Ectodermal cell (in vitro differentiated cells): ENCODE results near the gene NDUFV1.
A peak's percentile ranks its signal among the peaks of the same experiment; 100 is the strongest.
"Not testable (repeated sequence)": the region's sequence is repeated elsewhere in the genome, so short reads cannot be mapped to it uniquely, and the experiment has no call there.

Source experiments
- H3K27ac ChIP-seq: 2 replicates; pipeline ENCODE4 v1.7.0; 2013; ENCODE audit warnings: mild to moderate bottlenecking, low read depth, low read length; ENCODE audit not compliant: insufficient read depth, poor library complexity, severe bottlenecking
- H3K27me3 ChIP-seq: 2 replicates; pipeline ENCODE4 v1.7.0; 2013; ENCODE audit warnings: mild to moderate bottlenecking, low read length; ENCODE audit not compliant: insufficient read depth, control insufficient read depth, poor library complexity, severe bottlenecking
- H3K36me3 ChIP-seq: one replicate; pipeline ENCODE4 v1.7.0; 2013; ENCODE audit warnings: low read length; ENCODE audit not compliant: control insufficient read depth, insufficient read depth
- H3K4me1 ChIP-seq: one replicate; pipeline ENCODE4 v1.7.0; 2013; ENCODE audit warnings: low read length; ENCODE audit not compliant: control insufficient read depth, insufficient read depth
- H3K4me3 ChIP-seq: 2 replicates; pipeline ENCODE4 v1.7.0; 2013; ENCODE audit warnings: low read depth, low read length, control low read depth; ENCODE audit not compliant: insufficient read depth
- H3K9me3 ChIP-seq: 2 replicates; pipeline ENCODE4 v1.7.0; 2013; ENCODE audit warnings: mild to moderate bottlenecking, low read length, moderate library complexity; ENCODE audit not compliant: control insufficient read depth
- WGBS, 2 experiments: methylation state at CpG; one replicate each; pipeline ENCODE4 v1.1.7; 2013; ENCODE audit warnings: missing lambda C conversion rate in 2 of 2; 5-methylcytosine and 5-hydroxymethylcytosine counted together

The NDUFV1 gene

DNA sequence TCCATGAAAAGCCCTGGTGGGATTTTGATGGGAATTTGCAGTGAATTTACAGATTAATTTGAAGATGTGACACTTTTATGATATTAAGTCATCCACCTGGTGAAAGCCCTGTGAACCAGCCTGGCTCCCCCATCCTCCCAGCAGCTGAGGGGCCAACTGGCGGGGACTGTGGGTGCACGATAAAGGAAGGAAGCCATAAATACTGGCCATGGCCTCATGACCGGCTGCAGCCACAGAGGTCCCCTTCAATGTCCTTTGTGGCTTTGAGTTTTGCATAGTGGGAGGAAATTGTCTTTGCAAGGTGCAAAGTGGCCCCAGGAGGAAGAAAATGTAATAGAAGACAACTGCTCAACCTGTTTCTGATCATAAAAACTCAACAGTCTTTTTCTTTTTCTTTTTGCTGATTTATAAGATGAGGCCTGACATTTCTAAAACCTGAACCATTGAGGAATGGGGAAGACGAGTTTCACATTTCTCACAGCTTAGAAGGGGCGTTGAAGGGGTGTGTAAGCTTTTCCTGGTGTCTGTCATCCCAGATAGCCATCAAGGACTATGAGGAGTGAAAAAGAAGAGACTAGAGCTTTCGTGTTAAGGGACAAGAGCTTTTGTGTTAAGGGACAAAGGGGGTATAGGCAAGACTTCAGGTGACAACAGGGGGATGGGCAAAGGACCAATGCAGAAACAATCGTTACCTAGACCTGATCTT is 6.3 kb upstream of the NDUFV1 start:
- Histone ChIP-seq H3K27me3 (peaks cover 14% of the 10 kb centered on the region), H3K4me1 (peaks cover 13% of the 10 kb centered on the region), H3K27ac (no peak overlapping the region), H3K9me3 (no peaks in the 10 kb centered on the region), H3K4me3 (no peak overlapping the region), H3K36me3 (no peaks in the 10 kb centered on the region)
- 87 to 90% methylated on average over 7 of the region's 7 CpGs for WGBS, 2 experiments

DNA sequence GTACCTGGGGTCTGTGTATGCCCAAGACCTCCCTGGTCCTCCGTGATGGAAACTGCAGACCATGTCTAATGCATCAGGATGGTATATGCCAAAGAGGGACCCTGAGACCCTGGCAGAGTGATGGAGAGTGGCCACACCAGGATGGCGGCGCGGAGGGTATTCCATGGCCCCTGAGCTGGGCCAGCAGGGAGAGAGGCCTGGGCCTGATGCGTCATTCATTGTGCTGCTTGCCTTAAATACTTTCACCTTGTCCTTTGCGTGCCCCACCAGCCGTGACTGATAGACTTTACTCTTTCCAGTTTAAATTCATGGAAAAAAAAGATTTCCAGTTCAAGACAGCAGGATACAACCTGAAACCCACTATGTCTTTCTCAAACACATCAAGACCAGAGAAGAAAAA is 5.6 kb upstream of the NDUFV1 start:
- H3K9me3 ChIP-seq = no peaks in the 10 kb centered on the region
- H3K27ac ChIP-seq = no peak overlapping the region
- H3K4me3 ChIP-seq = no peak overlapping the region
- no peaks in the 10 kb centered on the region for H3K36me3 ChIP-seq
- WGBS, 2 experiments = 95% methylated on average over 7 of the region's 7 CpGs
- H3K27me3 ChIP-seq = peaks cover 16% of the 10 kb centered on the region
- peaks cover 19% of the 10 kb centered on the region for H3K4me1 ChIP-seq

DNA sequence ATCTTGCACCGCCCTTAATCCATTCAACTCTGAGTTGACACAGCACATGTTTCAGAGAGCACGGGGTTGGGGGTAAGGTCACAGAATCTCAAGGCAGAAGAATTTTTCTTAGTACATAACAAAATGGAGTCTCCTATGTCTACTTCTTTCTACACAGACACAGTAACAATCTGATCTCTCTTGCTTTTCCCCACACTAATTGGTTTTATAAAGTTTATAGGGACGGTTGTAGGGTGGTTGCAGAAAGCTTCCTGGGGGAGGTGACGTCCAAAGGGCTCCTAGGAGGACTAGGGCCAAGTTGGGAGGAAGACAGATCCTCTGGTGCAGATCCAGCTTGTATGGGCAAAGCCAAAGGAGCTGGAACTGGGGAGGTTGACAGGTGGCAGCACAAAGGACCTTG is 2.6 kb upstream of the NDUFV1 start:
- Histone ChIP-seq H3K4me1 (peaks cover 21% of the 10 kb centered on the region), H3K27me3 (peaks cover 19% of the 10 kb centered on the region)
- H3K36me3 ChIP-seq, H3K9me3 ChIP-seq, H3K4me3 ChIP-seq, H3K27ac ChIP-seq: not testable (repeated sequence)
- 62 to 79% methylated on average over 2 of the region's 4 CpGs for WGBS, 2 experiments

DNA sequence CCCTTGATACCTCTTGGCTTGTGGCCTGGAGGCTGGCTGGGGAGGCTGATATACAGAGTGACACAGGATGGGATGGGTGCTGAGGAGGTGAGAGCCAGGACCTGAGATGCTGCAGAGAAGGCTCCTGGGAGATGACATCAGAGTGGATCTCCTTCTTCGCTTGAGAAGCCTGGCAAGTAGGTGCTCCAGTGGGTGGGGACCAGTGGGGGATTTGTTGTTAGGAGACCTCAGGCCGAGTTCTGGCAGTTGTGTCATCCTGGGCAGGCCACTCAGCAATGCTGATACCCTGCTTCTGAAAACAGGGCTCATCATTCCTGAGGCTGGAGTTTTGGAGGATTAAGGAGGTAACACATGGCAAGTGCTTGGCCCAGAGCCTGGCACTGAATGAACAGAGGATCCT is 1.9 kb upstream of the NDUFV1 start:
- Histone ChIP-seq H3K9me3 (no peaks in the 10 kb centered on the region), H3K4me3 (no peak overlapping the region), H3K4me1 (peaks cover 21% of the 10 kb centered on the region), H3K27ac (no peak overlapping the region), H3K36me3 (peaks cover 8% of the 10 kb centered on the region), H3K27me3 (peaks cover 19% of the 10 kb centered on the region)
- WGBS, 2 experiments = 81 to 88% methylated on average over 2 of the region's 2 CpGs

DNA sequence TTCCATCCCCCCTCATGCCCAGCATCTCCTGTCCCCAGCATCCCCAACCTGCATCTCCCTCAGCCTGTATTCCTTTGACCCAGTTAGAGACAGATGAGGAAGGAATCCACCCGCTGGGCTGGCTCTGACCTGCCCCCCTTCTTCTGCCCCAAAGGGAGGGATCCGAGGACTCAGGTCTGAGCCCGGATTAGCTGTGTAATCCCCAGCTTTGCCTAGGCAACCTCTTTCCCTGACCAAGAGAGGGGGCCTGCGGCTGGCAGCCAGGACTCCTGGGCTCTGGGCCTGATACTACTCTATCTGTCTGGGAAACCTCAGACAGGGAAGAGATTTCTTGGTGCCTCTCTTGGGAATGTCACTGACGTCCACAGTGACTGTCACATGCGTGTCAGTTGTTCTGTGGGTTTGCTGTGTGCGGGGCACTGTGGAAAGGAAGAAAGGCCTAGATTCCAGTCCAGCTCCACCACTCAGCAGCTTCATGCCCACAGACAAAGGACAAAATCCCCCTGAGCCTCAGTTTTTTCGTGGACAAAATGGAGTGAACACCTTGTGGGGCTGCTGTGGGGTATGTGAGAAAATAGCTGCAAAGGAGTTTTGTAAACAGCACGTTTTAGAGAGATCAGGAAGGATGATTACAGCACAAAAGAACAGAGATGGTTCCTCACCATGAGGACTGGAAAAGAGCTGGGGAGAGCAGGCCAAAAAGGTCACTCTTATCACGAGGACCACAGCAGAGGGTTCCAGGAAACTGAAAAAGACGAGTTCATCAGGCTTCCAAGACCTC is 1.3 kb upstream of the NDUFV1 start:
- H3K4me1 ChIP-seq = peaks cover 21% of the 10 kb centered on the region
- peaks cover 13% of the 10 kb centered on the region for H3K36me3 ChIP-seq
- 58 to 64% methylated on average over 11 of the region's 11 CpGs for WGBS, 2 experiments
- no peak overlapping the region for H3K4me3 ChIP-seq
- H3K27ac ChIP-seq = peak overlapping the region; percentile 30
- peaks cover 19% of the 10 kb centered on the region for H3K27me3 ChIP-seq
- H3K9me3 ChIP-seq = no peaks in the 10 kb centered on the region

DNA sequence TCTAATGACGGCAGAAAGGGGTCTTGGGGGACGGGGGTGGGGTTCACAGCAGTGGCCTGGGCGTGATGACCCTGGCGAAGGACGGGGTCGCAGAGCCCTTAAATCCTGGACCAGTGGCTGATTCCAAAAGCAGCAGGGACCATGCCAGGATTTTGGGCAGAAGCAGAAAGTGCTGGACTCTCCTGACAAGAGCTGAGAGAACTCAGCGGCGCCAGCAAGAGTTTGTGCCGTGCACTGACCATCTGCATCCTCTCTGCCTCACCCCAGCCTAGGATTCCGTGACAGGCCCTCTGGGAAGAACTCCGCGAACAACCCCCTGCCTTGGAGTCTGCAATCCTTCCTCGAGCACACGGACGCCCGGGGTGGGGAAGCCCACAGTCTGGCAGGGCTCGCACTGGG is 644 bp upstream of the NDUFV1 start:
- Histone ChIP-seq H3K4me3 (peak overlapping the region; percentile 23), H3K36me3 (peaks cover 16% of the 10 kb centered on the region), H3K27ac (no peak overlapping the region), H3K4me1 (peaks cover 21% of the 10 kb centered on the region), H3K9me3 (no peaks in the 10 kb centered on the region), H3K27me3 (peaks cover 19% of the 10 kb centered on the region)
- 67% methylated on average over 17 of the region's 17 CpGs for WGBS, 2 experiments

DNA sequence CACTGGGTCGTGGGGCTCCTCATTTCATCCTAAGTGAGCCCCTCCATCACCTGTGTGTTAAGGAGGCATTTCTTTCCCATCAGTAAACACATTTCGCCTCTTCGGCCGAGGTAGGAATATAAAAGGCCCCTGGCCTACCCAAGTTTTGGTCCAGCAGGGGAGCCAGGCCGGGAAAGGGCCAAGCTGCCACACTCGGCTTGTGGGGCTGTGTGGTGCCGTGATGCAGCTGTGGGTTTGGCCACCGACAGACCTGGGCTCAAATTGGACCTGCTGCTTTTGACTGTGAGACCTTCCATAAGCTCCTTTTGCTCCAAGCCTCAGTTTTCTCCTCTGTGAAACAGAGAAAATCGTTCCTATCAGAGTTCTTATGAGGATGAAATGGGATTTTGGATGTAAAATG is 771 bp downstream of the NDUFV1 start:
- H3K4me1 ChIP-seq = peaks cover 21% of the 10 kb centered on the region
- H3K27me3 ChIP-seq = peaks cover 19% of the 10 kb centered on the region
- H3K4me3 ChIP-seq = peak overlapping the region; percentile 100
- WGBS, 2 experiments = 68 to 74% methylated on average over 9 of the region's 9 CpGs
- H3K9me3 ChIP-seq = no peaks in the 10 kb centered on the region
- H3K36me3 ChIP-seq = peaks cover 16% of the 10 kb centered on the region
- no peak overlapping the region for H3K27ac ChIP-seq

DNA sequence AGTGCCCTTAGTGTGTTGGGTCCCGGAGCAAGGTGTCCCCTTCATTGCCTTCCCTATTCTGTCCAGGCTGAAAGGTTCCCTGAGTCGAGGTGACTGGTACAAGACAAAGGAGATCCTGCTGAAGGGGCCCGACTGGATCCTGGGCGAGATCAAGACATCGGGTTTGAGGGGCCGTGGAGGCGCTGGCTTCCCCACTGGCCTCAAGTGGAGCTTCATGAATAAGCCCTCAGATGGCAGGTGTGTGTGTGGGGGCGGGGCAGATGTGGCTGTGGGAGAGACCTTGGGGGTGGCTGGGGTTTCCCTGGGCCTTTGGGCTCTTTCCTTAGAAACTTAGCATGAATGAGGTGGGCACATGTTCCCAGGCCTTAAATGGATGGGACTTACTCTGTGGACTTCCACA is 1.8 kb downstream of the NDUFV1 start:
- H3K4me3 ChIP-seq = no peak overlapping the region
- 95 to 96% methylated on average over 8 of the region's 8 CpGs for WGBS, 2 experiments
- peaks cover 14% of the 10 kb centered on the region for H3K27me3 ChIP-seq

DNA sequence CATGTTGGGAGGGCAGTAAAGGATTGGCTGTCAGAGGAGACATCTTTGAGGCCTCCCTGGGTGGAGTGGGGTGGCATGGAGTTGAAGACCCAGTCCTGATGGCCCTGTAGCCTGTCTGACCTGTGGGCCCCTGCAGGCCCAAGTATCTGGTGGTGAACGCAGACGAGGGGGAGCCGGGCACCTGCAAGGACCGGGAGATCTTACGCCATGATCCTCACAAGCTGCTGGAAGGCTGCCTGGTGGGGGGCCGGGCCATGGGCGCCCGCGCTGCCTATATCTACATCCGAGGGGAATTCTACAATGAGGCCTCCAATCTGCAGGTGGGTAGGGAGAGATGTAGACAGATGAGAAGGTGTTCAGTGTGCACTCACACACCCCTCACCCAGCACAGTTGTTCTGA is 2.6 kb downstream of the NDUFV1 start:
- Histone ChIP-seq H3K36me3 (peaks cover 16% of the 10 kb centered on the region), H3K4me1 (peaks cover 26% of the 10 kb centered on the region), H3K27me3 (peaks cover 12% of the 10 kb centered on the region), H3K27ac (no peak overlapping the region), H3K4me3 (no peak overlapping the region), H3K9me3 (no peaks in the 10 kb centered on the region)
- WGBS, 2 experiments = 95 to 97% methylated on average over 10 of the region's 10 CpGs

More for the DNA sequence above, 1.8 kb downstream of the NDUFV1 start:
- Histone ChIP-seq H3K9me3 (no peaks in the 10 kb centered on the region), H3K36me3 (peaks cover 16% of the 10 kb centered on the region), H3K27ac (no peak overlapping the region), H3K4me1 (peaks cover 21% of the 10 kb centered on the region)

DNA sequence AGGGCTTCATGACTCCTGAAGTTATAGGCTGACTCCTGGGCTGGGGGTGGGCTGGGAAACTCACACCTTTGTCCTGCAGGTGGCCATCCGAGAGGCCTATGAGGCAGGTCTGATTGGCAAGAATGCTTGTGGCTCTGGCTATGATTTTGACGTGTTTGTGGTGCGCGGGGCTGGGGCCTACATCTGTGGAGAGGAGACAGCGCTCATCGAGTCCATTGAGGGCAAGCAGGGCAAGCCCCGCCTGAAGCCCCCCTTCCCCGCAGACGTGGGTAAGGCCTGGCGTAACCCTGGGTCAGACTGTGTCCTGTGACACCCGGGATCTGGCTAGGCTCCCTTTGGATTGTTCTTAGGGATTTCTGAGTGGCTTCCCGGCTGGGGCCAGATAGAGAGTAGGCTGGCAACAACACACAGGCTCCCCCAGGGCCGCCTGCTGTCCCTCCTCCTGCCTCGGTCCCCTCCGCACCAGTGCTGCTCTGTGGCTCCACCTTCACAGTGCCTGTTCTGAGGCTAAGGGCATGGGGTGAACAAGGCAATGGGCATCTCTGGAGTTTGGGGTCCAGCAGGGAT is 3.6 kb downstream of the NDUFV1 start:
- 93 to 94% methylated on average over 15 of the region's 15 CpGs for WGBS, 2 experiments
- peaks cover 16% of the 10 kb centered on the region for H3K36me3 ChIP-seq
- H3K9me3 ChIP-seq = no peaks in the 10 kb centered on the region
- no peak overlapping the region for H3K27ac ChIP-seq
- no peak overlapping the region for H3K4me3 ChIP-seq
- peaks cover 5% of the 10 kb centered on the region for H3K27me3 ChIP-seq
- H3K4me1 ChIP-seq = peaks cover 18% of the 10 kb centered on the region
